GM12878 (cell line): ENCODE data around the gene LASP1. TPM values are rescaled to one million over a fixed set of nuclear protein-coding genes. Genes with fewer than 3 reads are reported as not detected.
A peak's percentile ranks its signal among the peaks of the same experiment; 100 is the strongest.

Experiments used
- ATAC-seq: fragments of 200-7000 bp; cut with Tn5 transposase; 3 replicates; pipeline ENCODE4 v1.9.1; 2020; ENCODE audit warnings: mild to moderate bottlenecking, moderate library complexity
- BruUV-seq: library from RNA; stranded (reverse); fragments of 400-500 nt; replicated peaks from 2 replicates; lab custom pipeline; 2021; lab: Mats Ljungman, UMichigan
- CTCF ChIA-PET: fragments of 300-600 bp; sonication (Branson Sonifier 250); formaldehyde crosslinking; extraction: SDS; loops from one replicate; lab custom pipeline; 2021; ENCODE audit warnings: inconsistent platforms; lab: Yijun Ruan, JAX
- POLR2A ChIA-PET: fragments of 350-600 bp; formaldehyde crosslinking; extraction: SDS; loops from one replicate; lab custom pipeline; 2021; ENCODE audit warnings: inconsistent platforms; lab: Charles Lee
- RAD21 ChIA-PET: fragments of 300-600 bp; sonication (Branson Sonifier 250); formaldehyde crosslinking; loops from one replicate; lab custom pipeline; 2023; ENCODE audit warnings: antibody characterized with exemption; ENCODE audit not compliant: unreplicated experiment; lab: Charles Lee
- SMC1A ChIA-PET: fragments of 300-600 bp; sonication (Branson Sonifier 250); formaldehyde crosslinking; loops from one replicate; lab custom pipeline; 2023; ENCODE audit not compliant: unreplicated experiment, uncharacterized antibody; lab: Charles Lee
- DNase-seq: peaks from one replicate; pipeline ENCODE4 v3.0.0-alpha.2; 2011; ENCODE audit warnings: low read depth, low spot score
- FAIRE-seq: peaks from 3 replicates; lab custom pipeline; 2011; peaks lifted over from hg19 to GRCh38; lab: Jason Lieb, UNC
- H2AFZ ChIP-seq: 2 replicates; pipeline ENCODE4 v1.6.0; 2011; ENCODE audit warnings: low read depth, low read length, control low read depth; ENCODE audit not compliant: control insufficient read depth
- H3K27ac ChIP-seq: 2 replicates; pipeline ENCODE4 v1.5.1; 2011; ENCODE audit warnings: control low read depth; ENCODE audit not compliant: control insufficient read depth, insufficient read depth
- H3K27me3 ChIP-seq, 2 experiments: replicated peaks in 1 of 2; 2 replicates each; pipeline versions ENCODE4 v1.6.0 to v1.6.1; 2011; ENCODE audit warnings: low read length in 1 of 2; ENCODE audit not compliant: control insufficient read depth in 2 of 2, insufficient read depth in 2 of 2
- H3K36me3 ChIP-seq, 2 experiments: 2 replicates each; pipeline ENCODE4 v1.5.1; 2011; ENCODE audit warnings: low read length in 1 of 2; ENCODE audit not compliant: control insufficient read depth in 2 of 2, insufficient read depth in 2 of 2
- H3K4me1 ChIP-seq: 2 replicates; pipeline ENCODE4 v1.6.1; 2011; ENCODE audit warnings: mild to moderate bottlenecking, low read length, moderate library complexity, mixed read lengths; ENCODE audit not compliant: control insufficient read depth, insufficient read depth
- H3K4me2 ChIP-seq: 2 replicates; pipeline ENCODE4 v1.6.0; 2011; ENCODE audit warnings: control low read depth; ENCODE audit not compliant: control insufficient read depth, insufficient read depth
- H3K4me3 ChIP-seq: fragments of 200-600 bp; sonication (generic); 2 replicates; pipeline ENCODE4 v1.5.1; 2016
- H3K79me2 ChIP-seq: 2 replicates; pipeline ENCODE4 v1.6.0; 2011; ENCODE audit warnings: low read length; ENCODE audit not compliant: control insufficient read depth, insufficient read depth
- H3K9ac ChIP-seq: 2 replicates; pipeline ENCODE4 v1.8.0; 2011; ENCODE audit warnings: low read length, control low read depth, mixed read lengths; ENCODE audit not compliant: control insufficient read depth, insufficient read depth
- H3K9me3 ChIP-seq: replicated peaks from 3 replicates; pipeline ENCODE4 v1.5.1; 2011; ENCODE audit warnings: mild to moderate bottlenecking, low read length; ENCODE audit not compliant: control insufficient read depth, insufficient read depth
- H4K20me1 ChIP-seq: 2 replicates; pipeline ENCODE4 v1.6.0; 2011; ENCODE audit not compliant: control insufficient read depth, insufficient read depth
- ATF2 ChIP-seq: IDR thresholded peaks from 2 replicates; pipeline ENCODE4 v1.6.1; 2012; ENCODE audit warnings: low read length, inconsistent platforms
- MTA3 ChIP-seq: IDR thresholded peaks from 2 replicates; pipeline ENCODE4 v1.6.1; 2012; ENCODE audit warnings: low read length, inconsistent platforms, borderline replicate concordance
- POLR2A ChIP-seq: IDR thresholded peaks from 2 replicates; pipeline ENCODE4 v1.6.1; 2011; ENCODE audit warnings: low read depth, mild to moderate bottlenecking, low read length
- RFX5 ChIP-seq: IDR thresholded peaks from 2 replicates; pipeline ENCODE4 v1.6.1; 2011; ENCODE audit warnings: low read depth, low read length, improper control_type of control experiment
- WGBS: methylation state at CpG from one replicate; pipeline ENCODE4 v1.1.6; 2016; ENCODE audit warnings: low lambda C conversion rate; ENCODE audit not compliant: insufficient replicate concordance, insufficient coverage; ENCODE audit errors: missing lambda C conversion rate; 5-methylcytosine and 5-hydroxymethylcytosine counted together
- in situ Hi-C: fragments of 300-500 bp; cut with MboI; formaldehyde crosslinking; loops from 9 replicates; pipeline ENCODE4 v1.14.3; 2018; ENCODE audit warnings: mixed read lengths
- intact Hi-C: fragments of 100-400 bp; cut with micrococcal nuclease; formaldehyde crosslinking; loops from one replicate; pipeline ENCODE4 v1.14.2; 2022; ENCODE audit not compliant: unreplicated experiment
- polyA plus RNA-seq, 11 experiments: library from polyadenylated mRNA; depleted of rRNA in 4 of 11; unstranded in 6 of 11; stranded (reverse) in 5 of 11; fragments of >200 nt; fragmentation: Nextera tagmentation in 4 of 11; fragmentation: Illumina TruSeq in 1 of 11; extraction: Ambion mirVana in 4 of 11; extraction: Trizol in 1 of 11; gene quantifications; 1 replicate in 1 of 11; 2 replicates in 10 of 11; pipeline versions ENCODE4 v1.2.1 to v1.2.3, GENCODE V29; 2011 to 2016; ENCODE audit warnings: inconsistent platforms in 2 of 11, missing spikeins in 2 of 11, low read depth in 1 of 11
- total RNA-seq, 4 experiments: library from RNA; depleted of rRNA in 3 of 4; stranded (reverse); fragments of >200 nt in 3 of 4; fragmentation: Illumina TruSeq in 1 of 4; extraction: Trizol in 1 of 4; gene quantifications; 2 replicates each; pipeline versions ENCODE4 v1.2.1 to v1.2.3, GENCODE V29; 2013 to 2021

The LASP1 gene
- total and polyA plus RNA-seq, 10 of the 15 experiments (the other 5 are each of a cell fraction or from before 2014, with no cell fraction given) = 21.0 to 114 (median 59.3) TPM

GRCh38 chr17:38922538-38923297, 52.9 kb downstream of the LASP1 start:
- POLR2A ChIA-PET = no interaction called here
- H3K27ac ChIP-seq = no peak overlapping the region
- no peak overlapping the region for H2AFZ ChIP-seq
- H3K36me3 ChIP-seq = peaks cover 2 to 11% of the 10 kb centered on the region in 2 experiments; a peak in 3 of 4 replicates
- H3K79me2 ChIP-seq = no peaks in the 10 kb centered on the region
- no peak overlapping the region for H3K9ac ChIP-seq
- intact Hi-C loops (no loop called here), in situ Hi-C loops (no loop called here)
- CTCF ChIA-PET = interaction anchor here (0.7 to 3.9 kb wide), 7 partner anchors 21 to 230 kb away, joined by 3 to 14 read pairs (median 4); no protein-coding TSS in a partner anchor
- no peaks in the 10 kb centered on the region for H3K27me3 ChIP-seq
- no peak overlapping the region for H3K4me3 ChIP-seq
- TF ChIP-seq ATF2 (no peak), RFX5 (no peak), MTA3 (no peak), POLR2A (peak; percentile 51)
- DNase-seq (no peak), FAIRE-seq (no peak), ATAC-seq (peak; percentile 40; the same call in 2 of the 3 replicates)
- H4K20me1 ChIP-seq = no peaks in the 10 kb centered on the region; the same call in 1 of the 2 replicates
- H3K9me3 ChIP-seq = no peaks in the 10 kb centered on the region
- 79% methylated on average over 6 of the region's 6 CpGs for WGBS
- H3K4me1 ChIP-seq = peaks cover 3% of the 10 kb centered on the region
- no peak overlapping the region for H3K4me2 ChIP-seq
- BruUV-seq = no TSS peak
- RAD21 ChIA-PET = no interaction called here
- SMC1A ChIA-PET = interaction anchor here (0.7 to 1.5 kb wide), 2 partner anchors 60 to 69 kb away, joined by 3 read pairs; partner anchors contain the start of gene RPL23
